NCI-H82 treated with DMSO at 0.1 percent for 48 hours (cell line): ENCODE data around the gene OLFML3.
"Not testable (repeated sequence)": the region's sequence is repeated elsewhere in the genome, so short reads cannot be mapped to it uniquely, and the experiment has no call there.

ENCODE experiments used
- DNase-seq: peaks from one replicate; lab custom pipeline; 2025; ENCODE audit not compliant: unreplicated experiment; lab: John Stamatoyannopoulos, UW

Gene OLFML3

DNA sequence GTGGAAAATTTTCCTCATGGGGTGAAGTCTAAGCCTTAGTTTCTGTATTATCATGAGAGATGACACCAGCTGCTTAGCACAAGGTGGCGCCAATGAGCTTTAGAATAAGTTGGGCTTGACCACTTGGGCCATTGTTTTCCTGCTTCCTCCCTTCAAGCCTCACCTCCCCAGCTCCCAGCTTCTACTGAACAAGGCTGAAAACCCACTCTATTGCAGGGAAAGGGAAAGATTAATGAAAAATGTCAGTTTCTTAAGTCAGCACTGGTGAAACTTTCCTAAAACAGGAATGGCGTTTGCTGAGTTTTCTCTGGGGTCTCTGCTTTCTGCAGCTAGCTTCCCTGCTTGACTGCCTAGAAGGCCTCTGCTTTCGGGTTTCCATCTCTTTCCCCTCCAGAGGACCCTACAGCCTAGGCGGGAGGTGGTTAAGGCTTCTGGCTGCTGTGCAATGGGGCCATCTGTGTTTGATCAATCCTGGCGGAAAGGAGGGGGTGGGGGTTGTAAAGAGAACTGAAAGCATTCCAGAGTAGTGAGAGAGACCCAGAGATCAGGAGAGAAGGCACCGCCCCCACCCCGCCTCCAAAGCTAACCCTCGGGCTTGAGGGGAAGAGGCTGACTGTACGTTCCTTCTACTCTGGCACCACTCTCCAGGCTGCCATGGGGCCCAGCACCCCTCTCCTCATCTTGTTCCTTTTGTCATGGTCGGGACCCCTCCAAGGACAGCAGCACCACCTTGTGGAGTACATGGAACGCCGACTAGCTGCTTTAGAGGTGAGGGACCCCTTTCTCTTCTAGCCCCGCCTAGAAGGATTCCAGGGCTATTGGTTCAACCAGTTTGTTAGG lies at the start of gene OLFML3:
Gene OLFML3, plus strand, starts transcription at position 612 of the 840 bp plus-strand sequence. Its CDS starts 43 bp downstream, at position 655.
- DNase-seq = peak; percentile 80

GRCh38 chr1:113929750-113930498 lies 49.4 kb upstream of the OLFML3 start:
- no peak for DNase-seq

DNA sequence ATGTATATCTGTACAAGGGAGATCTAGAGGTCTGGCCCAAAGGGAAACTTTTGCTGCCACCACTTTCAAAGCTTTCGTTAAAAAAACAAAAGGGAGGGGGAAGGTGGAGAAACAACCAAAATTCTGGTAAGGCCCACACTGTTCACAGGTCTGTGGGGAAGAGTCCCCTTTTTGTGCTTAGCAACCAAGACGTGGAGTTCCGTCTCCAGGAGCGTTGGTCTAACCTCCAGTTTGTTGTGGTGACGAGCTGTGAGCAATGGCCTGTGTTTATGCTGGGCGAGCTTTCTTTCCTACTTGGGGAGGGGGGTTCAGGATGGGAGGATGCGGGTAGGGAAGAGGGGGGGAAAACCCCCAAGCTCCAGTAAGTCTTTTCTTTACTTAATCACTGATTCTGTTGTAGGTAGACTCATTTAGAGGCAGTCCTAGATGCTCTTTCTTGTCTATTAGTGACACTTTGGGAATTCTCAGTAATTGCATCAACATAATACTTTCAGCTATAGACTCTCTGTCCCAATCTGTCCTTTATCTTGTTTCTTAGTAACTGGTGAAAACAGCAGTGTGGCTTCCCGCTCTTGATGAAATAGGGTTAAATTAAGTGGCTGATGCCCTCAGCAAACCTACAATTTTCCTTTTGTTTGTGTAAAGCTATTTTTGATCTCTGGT lies 48.6 kb upstream of the OLFML3 start:
- DNase-seq = peak; percentile 65

GRCh38 chr1:113931451-113931851 lies 47.8 kb upstream of the OLFML3 start:
- no peak for DNase-seq

- no peak for DNase-seq
These were observed 45.3 kb upstream of the OLFML3 start for GRCh38 chr1:113934006-113934405.

- no peak for DNase-seq
These were observed 44.7 kb upstream of the OLFML3 start for GRCh38 chr1:113934511-113935055.

DNA sequence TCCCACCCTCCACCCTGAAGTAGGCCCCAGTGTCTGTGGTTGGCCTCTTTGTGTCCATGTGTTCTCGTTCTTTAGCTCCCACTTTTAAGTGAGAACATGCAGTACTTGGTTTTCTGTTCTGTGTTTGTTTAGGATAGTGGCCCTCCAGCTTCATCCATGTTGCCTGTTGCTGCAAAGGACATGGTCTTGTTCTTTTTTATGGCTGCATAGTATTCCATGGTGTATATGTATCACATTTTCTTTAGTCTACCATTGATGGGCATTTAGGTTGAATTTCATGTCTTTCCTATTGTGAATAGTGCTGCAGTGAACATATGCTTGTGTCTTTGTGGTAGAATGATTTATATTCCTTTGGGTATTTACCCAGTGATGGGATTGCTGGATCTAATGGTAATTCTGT lies 44.1 kb upstream of the OLFML3 start:
- DNase-seq = no peak

GRCh38 chr1:113935970-113936369 lies 43.3 kb upstream of the OLFML3 start:
- DNase-seq = no peak

- no peak for DNase-seq
These were observed 42.1 kb upstream of the OLFML3 start for GRCh38 chr1:113937146-113937545.

DNA sequence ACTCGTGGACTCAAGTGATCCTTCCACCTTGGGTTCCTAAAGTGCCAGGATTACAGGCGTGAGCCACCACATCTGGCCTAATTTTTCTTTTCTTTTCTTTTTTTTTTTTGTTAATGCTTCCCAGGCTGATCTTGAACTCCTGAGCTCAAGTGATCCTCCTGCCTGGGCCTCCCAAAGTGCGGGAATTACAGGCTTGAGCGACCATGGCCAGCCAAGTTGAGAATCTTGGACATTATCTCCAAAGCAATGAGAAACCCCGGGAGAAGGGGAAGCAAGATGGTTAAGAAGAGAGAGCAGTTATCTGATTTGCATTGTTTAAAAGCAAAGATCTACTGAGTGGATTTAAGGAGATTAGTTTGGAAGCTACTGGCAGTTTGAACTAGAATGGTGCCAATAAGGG lies 41.1 kb upstream of the OLFML3 start:
- peak; percentile 92 for DNase-seq

- DNase-seq = no peak
These were observed 38.7 kb upstream of the OLFML3 start for GRCh38 chr1:113940365-113941244.

GRCh38 chr1:113941245-113941559 lies 38.1 kb upstream of the OLFML3 start:
- no peak for DNase-seq

- no peak for DNase-seq
These were observed 36.7 kb upstream of the OLFML3 start for GRCh38 chr1:113942527-113942926.

DNA sequence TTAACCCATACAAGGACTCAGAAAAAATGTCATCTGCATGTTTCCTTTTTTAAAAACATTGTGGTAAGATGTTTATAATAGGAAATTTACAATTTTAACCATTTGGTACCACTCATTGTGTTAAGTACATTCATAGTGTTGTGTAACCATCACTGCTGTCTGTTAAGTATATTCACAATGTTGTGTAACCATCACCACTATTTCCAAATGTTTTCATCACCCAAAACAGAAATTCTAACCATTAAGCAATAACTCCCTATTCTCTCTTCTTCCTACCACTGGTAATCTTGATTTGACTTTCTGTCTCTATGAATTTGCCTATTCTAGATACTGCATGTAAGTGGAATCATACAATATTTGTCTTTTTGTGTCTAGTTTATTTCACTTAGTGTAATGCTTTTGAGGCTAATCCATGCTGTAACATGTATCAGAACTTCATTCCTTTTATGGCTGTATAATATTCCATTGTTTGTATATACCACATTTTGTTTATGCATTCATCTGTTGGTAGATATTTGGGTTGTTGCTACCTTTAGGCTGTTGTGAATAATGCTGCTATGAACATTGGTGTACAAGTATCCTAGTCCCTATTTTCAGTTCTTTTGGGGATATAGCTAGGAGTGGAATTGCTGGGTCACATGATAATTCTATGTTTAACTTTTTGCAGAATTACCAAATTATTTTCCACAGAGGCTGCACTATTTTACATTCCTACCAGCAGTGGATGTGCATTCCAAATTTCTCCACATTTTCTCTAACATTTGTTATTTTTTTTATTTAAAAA lies 36.1 kb upstream of the OLFML3 start:
- DNase-seq = no peak

DNA sequence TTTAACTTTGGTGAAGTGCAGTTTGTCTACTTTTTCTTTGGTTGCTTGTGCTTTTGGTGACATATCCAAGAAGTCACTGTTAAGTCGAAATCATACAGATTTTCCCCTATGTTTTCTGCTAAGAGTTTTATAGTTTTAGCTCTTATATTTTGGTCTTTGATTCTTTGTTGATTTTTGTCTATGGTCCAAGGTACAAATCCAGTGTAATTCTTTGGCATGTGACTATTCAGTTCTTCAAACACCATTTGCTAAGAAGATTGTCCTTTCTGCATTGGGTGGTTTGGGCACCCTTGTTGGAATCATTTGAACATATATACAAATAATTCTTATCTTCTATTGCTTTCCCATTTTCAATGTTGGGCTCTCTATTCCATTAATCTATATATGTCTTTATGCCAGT lies 33.9 kb upstream of the OLFML3 start:
- no peak for DNase-seq

DNA sequence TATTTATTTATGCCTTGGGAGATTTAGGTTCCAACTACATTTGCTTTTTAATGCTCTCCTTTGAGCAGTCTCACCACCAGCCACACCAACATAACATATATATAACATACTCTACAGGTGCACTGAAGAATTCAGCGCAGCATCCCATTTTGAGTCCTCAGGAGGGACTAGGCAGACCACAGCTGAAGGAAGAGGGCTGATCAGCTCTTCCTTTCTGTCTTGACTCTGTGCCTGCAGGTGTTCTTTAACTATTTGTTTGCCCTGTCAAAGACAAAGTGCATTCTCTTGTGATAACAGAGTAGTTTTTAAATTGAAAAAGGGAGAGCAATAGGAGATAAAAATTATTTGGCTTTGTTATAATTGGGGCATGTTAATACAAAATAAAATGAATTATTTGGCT lies 33.2 kb upstream of the OLFML3 start:
- no peak for DNase-seq

DNA sequence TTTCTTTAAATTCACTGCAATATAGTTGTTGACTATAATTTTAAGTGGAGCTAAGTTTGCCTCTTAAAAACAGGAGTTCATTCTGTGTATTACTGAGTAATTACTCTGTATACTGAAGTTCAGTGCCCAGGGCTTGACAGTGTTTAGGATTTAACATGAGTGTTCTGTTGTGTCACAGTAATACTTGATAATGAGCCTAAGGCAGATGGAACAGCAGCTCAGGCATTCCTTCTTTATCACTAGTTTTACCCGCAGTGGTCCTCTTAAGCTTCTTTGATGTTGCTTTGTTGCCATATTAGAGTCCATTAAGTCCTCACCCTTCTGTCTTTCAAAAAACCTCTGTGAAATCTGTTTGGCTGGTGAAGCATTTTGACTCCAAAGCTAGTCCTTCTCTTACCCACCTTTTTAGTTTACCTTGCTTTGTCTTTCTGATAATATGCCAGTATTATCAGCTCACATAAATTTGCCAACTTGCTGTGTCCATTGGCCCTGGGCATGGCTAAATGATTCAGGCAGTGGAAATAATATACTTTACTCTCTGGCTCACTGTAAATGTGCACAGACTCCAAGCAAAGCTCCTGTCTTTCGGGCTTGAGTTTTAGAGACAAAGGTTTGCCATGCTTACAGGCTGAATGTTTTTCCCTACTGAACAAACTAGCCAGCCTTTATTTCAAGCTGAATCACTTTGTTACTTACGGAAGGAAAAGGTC lies 32.4 kb upstream of the OLFML3 start:
- DNase-seq = peak; percentile 97

DNA sequence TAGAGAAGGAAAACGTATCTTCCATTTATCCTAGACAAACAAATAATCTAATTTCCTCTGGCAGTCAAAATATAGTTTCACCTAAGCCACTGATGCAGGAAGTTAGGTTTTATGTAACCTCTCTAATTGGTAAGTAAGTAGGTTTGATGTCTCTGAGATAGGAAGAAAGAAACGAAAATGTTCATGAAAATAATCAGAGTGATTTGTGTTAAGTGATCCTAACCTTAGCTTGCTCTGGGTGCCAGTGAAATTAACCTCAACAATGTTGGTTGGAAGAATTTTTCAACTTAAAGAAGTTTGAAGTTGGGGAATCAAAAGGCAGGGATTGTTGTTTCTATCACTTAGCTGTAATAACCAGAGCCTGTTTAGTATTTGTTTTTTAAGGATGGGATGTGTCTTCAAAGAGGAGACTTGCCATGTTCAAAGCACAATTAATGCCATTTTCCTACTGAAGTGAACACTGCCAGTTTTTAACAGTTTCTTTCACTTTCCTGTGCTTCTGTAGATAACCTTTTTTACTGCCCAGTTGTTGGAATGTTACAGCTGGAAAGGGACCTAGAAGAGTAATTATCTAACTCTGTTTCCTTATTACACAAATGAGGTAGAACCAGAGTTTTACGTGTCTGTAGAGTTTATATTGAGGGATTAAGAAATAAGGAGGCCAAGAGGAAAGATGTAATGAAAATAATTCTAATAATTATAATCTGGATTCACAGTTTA lies 31.7 kb upstream of the OLFML3 start:
- no peak for DNase-seq

GRCh38 chr1:113948151-113948550 lies 31.1 kb upstream of the OLFML3 start:
- not testable (repeated sequence) for DNase-seq
